OCI-LY7 (cell line): Measurements from ENCODE around the gene KAT2B.

Experiments used
- CTCF ChIP-seq: fragments of 200-600 bp; sonication (generic); conservative IDR thresholded peaks from 2 replicates; pipeline ENCODE4 v1.5.1; 2014; ENCODE audit warnings: mild to moderate bottlenecking, antibody characterized with exemption, low read length, moderate library complexity, mixed read lengths
- EZH2phosphoT487 ChIP-seq: fragments of 200-600 bp; sonication (generic); IDR thresholded peaks from 2 replicates; pipeline ENCODE4 v1.6.1; 2018; ENCODE audit warnings: low read depth, borderline replicate concordance, mild to moderate bottlenecking, mixed run types, antibody characterized with exemption, low read length, moderate library complexity, mixed read lengths

- TF ChIP-seq CTCF (no peak), EZH2phosphoT487 (no peak)
Measured at GRCh38 chr3:20141851-20142250, 101.6 kb downstream of the KAT2B start.
